Measurements from ENCODE around the gene RSPH10B.
"Not testable (repeated sequence)": the region's sequence is repeated elsewhere in the genome, so short reads cannot be mapped to it uniquely, and the experiment has no call there.

Gene RSPH10B

GRCh38 chr7:5970347-5970911 lies at the start of gene RSPH10B:
TSS of gene RSPH10B (minus strand) at chr7:5970689. CDS start at chr7:5967116, 3,573 bp downstream.
- H3K4me3 ChIP-seq (ENCODE audit: low read depth, low read length): not testable (repeated sequence)

DNA sequence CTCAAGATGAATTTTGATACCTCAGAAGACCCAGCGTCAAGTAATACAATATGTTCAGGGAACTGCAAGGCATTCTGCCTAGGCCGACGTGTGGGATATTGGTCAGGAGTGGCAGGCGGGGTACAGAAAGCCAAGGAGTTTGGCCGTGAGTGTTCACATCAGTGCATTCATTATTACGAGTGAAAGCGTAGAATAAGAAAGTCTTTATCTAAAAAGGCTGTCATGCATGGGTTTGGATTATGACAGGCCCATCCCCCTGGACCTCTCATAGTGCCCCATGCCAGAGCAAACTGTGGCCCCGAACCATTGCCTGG lies 46.1 kb upstream of the RSPH10B start:
- TF ChIP-seq, protein P1, sequence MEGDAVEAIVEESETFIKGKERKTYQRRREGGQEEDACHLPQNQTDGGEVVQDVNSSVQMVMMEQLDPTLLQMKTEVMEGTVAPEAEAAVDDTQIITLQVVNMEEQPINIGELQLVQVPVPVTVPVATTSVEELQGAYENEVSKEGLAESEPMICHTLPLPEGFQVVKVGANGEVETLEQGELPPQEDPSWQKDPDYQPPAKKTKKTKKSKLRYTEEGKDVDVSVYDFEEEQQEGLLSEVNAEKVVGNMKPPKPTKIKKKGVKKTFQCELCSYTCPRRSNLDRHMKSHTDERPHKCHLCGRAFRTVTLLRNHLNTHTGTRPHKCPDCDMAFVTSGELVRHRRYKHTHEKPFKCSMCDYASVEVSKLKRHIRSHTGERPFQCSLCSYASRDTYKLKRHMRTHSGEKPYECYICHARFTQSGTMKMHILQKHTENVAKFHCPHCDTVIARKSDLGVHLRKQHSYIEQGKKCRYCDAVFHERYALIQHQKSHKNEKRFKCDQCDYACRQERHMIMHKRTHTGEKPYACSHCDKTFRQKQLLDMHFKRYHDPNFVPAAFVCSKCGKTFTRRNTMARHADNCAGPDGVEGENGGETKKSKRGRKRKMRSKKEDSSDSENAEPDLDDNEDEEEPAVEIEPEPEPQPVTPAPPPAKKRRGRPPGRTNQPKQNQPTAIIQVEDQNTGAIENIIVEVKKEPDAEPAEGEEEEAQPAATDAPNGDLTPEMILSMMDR (IDR thresholded peaks at IDR 0.05; ENCODE audit: borderline replicate concordance, insufficient read depth, low read depth, low read length): no peak
- H3K4me3 ChIP-seq (ENCODE audit: low read depth, low read length): no peak overlapping the region

DNA sequence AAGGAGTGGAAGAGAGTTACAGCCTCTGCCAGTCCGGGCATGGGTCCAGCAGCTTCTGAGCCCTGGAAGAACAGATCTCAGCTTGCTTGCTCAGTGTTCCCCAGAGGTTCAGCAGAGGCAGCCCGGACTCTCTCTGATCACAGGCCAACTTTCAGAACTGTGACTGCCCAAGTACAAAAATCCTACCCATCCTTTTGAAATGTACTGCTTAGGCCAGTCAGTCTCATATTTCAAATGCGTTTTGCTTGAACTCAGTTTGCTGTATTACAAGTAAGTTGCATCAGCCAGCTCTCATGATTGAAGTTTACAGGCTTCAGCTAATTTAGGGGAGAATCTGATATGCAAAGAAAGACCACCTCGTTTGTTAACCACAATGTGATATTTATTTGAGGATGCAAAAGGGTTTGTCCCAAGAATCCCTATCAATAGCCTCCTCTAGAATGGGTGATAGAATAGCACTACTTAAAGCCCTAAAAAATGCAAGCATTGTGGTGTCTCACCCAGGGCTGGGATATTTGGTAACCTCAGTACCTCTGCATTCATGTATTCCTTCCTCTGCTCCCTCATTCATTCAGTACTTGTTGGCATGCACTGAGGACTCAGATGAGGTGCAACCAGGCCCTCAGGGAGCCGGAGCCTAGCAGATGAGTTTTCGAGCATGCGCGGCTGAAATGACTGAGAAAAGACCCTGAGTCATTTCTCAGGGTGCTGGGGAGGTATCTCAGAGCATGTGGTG lies 45.6 kb upstream of the RSPH10B start:
- H3K4me3 ChIP-seq (ENCODE audit: low read depth, low read length): no peak overlapping the region
- TF ChIP-seq, protein P1 (IDR thresholded peaks at IDR 0.05; ENCODE audit: borderline replicate concordance, insufficient read depth, low read depth, low read length): no peak

DNA sequence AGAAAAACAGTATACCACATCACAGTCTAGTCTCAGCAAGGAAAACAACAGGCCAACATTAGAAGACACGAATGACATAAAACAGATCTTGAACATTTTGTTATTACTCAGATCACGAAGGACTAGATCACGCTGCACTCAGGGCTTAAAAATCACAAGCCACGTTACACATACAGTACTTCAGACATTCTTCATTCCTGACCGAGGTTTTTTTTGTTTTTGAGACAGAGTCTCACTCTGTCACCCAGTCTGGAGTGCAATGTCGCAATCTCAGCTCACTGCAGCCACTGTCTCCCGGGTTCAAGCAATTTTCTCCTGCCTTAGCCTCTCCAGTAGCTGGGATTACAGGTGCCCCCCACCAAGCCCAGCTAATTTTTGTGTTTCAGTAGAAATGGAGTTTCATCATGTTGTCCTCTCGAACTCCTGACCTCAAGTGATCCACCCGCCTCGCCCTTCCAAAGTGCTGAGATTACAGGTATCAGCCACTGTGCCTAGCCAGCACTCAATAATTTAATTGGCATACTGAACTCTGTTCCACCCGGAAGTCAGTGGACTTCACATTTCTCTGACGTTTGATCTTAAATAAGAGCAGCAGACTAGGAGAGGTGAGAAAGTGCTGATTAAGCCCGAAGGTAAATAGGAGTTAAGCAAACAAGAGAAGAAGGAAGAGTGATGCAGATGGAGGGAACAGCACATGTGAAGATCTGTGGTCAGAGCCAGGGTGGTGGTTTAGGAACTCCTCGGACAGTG lies 42.0 kb upstream of the RSPH10B start:
- H3K4me3 ChIP-seq (ENCODE audit: low read depth, low read length): no peak overlapping the region
- TF ChIP-seq, protein P1 (IDR thresholded peaks at IDR 0.05; ENCODE audit: borderline replicate concordance, insufficient read depth, low read depth, low read length): no peak

DNA sequence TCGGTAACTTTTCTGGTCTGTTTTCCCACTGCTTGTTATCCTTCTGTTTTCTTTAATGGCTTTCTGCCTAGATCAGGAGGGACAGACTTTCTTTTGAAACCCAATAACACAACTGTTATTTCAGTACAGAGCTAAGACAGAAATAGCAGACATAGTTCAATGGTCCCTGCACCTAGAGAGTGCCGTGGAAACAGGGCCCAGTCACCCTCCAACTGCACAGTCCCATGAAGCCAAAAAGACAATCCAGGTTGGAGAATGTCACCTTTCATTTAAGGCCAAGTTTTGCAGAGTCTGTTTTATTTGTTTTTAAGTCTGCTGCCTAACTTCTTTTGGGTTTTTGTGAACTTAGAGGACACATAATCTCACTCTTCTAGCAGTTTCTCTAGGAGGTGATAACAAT lies 41.1 kb upstream of the RSPH10B start:
- TF ChIP-seq, protein P1 (IDR thresholded peaks at IDR 0.05; ENCODE audit: borderline replicate concordance, insufficient read depth, low read depth, low read length): no peak
- H3K4me3 ChIP-seq (ENCODE audit: low read depth, low read length): no peak overlapping the region

GRCh38 chr7:6010370-6010769 lies 39.9 kb upstream of the RSPH10B start:
- H3K4me3 ChIP-seq (ENCODE audit: low read depth, low read length): peak overlapping the region; percentile 22

DNA sequence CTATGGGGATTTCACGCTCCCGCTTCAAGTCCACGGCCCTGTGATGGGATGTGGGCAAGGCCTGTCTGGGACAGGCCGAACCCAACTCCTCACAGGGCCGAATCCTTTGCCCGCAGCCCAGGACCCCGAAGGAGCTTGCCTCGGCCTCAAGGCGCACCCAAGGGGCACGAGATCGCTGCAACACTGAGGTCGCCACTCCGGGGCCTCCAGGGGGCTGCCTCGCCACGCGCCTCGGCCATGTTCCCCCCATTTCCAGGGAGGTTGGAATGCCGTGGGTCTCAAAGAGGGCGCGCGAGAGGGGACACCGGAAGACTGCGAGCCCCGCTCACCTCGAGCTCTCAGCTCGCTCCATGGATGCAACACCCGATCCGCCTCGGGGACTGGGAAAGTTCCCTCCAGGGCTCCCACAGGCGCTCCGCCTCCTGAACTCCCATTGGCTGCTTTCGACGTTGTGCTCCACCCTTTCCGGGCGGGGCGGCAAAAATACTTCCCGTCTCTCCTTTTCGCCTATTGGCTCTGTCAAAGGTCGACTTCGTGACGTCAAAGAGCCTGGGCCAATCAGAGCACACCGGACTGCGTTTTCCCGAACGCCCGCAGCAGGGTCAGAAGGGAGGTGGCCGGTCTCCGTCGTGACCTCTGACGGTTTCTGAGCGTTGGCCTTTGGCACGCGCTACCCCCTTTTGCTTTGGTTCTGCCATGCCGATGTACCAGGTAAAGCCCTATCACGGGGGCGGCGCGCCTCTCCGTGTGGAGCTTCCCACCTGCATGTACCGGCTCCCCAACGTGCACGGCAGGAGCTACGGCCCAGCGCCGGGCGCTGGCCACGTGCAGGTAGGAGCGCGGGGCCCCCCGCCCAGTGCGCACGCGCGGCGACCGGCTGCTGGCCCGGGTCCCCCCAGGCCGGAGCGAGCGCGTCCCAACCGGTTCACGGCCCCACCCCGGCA lies 38.5 kb upstream of the RSPH10B start, which contains the start of the genes AIMP2 and PMS2:
AIMP2 (plus strand) TSS at position 605 of the 944 bp plus-strand sequence; CDS start at position 697, 92 bp downstream.
PMS2 (minus strand) TSS at position 382 of the 944 bp plus-strand sequence; CDS start at position 352, 30 bp downstream.
- TF ChIP-seq, protein P1 (IDR thresholded peaks at IDR 0.05; ENCODE audit: borderline replicate concordance, insufficient read depth, low read depth, low read length): peak; percentile 26; the same call in 1 of the 2 replicates
- peak within 1 kb of the TSS; percentile 94 for H3K4me3 ChIP-seq (ENCODE audit: low read depth, low read length)

DNA sequence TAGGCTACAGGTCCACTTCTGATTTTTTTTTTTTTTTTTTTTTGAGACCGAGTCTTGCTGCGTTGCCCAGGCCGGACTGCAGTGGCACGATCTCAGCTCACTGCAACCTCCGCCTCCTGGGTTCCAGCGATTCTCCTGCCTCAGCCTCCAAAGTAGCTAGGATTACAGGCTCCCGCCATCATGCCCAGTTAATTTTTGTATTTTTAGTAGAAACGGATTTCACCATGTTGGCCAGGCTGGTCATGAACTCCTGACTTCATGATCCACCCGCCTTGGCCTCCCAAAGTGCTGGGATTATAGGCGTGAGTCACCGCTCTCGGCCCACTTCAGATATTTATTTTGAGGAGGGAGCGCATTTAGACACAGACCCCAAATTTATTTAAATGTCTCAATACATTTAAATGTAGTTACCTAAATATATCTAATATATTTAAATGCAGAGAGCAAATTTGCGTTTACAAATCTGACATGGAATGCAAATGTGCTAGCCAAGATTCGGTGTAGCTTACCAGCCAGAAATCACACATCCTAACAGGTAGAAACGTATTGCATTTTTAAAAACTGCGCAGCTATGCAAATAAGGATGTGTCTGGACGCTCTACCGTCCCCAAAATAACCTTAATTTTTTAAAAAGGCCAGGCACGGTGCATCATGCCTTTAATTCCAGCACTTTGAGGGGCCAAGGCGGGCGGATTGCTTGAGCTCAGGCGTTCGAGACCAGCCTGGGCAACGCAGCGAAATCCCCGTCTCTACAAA lies 37.5 kb upstream of the RSPH10B start:
- H3K4me3 ChIP-seq (ENCODE audit: low read depth, low read length): peak overlapping the region; percentile 94

All from GM12875 (cell line).